SIG-M5 treated with dmso at 0.1 percent for 504 hours (cell line): ENCODE measurements around the gene GMDS.

ENCODE experiments used
- DNase-seq: peaks from one replicate; lab custom pipeline; 2025; ENCODE audit not compliant: unreplicated experiment; lab: John Stamatoyannopoulos, UW

GMDS gene

GRCh38 chr6:1908784-1909183 is 336.6 kb downstream of the GMDS start:
- no peak for DNase-seq

- DNase-seq, result no peak
Measured at GRCh38 chr6:1906609-1907008, 338.8 kb downstream of the GMDS start.

- DNase-seq, result no peak
Measured at GRCh38 chr6:1906014-1906413, 339.4 kb downstream of the GMDS start.

GRCh38 chr6:1904898-1905297 is 340.5 kb downstream of the GMDS start:
- no peak for DNase-seq

- DNase-seq, result no peak
Measured at GRCh38 chr6:1904466-1904799, 341.0 kb downstream of the GMDS start.

GRCh38 chr6:1903780-1904465 is 341.5 kb downstream of the GMDS start:
- no peak for DNase-seq

- DNase-seq, result no peak
Measured at GRCh38 chr6:1901556-1901955, 343.8 kb downstream of the GMDS start.

- no peak for DNase-seq
Measured at GRCh38 chr6:1896897-1897296, 348.5 kb downstream of the GMDS start.

- no peak for DNase-seq
Measured at GRCh38 chr6:1895721-1896120, 349.7 kb downstream of the GMDS start.

- DNase-seq, result no peak
Measured at GRCh38 chr6:1894954-1895353, 350.5 kb downstream of the GMDS start.

GRCh38 chr6:1893470-1894130 is 351.8 kb downstream of the GMDS start:
- DNase-seq, result no peak

- no peak for DNase-seq
Measured at GRCh38 chr6:1892716-1893115, 352.7 kb downstream of the GMDS start.

GRCh38 chr6:1890987-1891386 is 354.4 kb downstream of the GMDS start:
- DNase-seq, result no peak

GRCh38 chr6:1890071-1890470 is 355.3 kb downstream of the GMDS start:
- no peak for DNase-seq

GRCh38 chr6:1885576-1886011 is 359.8 kb downstream of the GMDS start:
- no peak for DNase-seq

GRCh38 chr6:1884313-1884712 is 361.1 kb downstream of the GMDS start:
- no peak for DNase-seq

GRCh38 chr6:1878330-1878729 is 367.1 kb downstream of the GMDS start:
- no peak for DNase-seq

GRCh38 chr6:1873781-1874180 is 371.6 kb downstream of the GMDS start:
- DNase-seq, result no peak

- no peak for DNase-seq
Measured at GRCh38 chr6:1872649-1873131, 372.7 kb downstream of the GMDS start.

GRCh38 chr6:1871724-1872315 is 373.6 kb downstream of the GMDS start:
- no peak for DNase-seq

GRCh38 chr6:1870932-1871331 is 374.5 kb downstream of the GMDS start:
- DNase-seq, result no peak

GRCh38 chr6:1870251-1870650 is 375.2 kb downstream of the GMDS start:
- no peak for DNase-seq
